Measurements from ENCODE around the gene E2F4.

Gene E2F4

DNA sequence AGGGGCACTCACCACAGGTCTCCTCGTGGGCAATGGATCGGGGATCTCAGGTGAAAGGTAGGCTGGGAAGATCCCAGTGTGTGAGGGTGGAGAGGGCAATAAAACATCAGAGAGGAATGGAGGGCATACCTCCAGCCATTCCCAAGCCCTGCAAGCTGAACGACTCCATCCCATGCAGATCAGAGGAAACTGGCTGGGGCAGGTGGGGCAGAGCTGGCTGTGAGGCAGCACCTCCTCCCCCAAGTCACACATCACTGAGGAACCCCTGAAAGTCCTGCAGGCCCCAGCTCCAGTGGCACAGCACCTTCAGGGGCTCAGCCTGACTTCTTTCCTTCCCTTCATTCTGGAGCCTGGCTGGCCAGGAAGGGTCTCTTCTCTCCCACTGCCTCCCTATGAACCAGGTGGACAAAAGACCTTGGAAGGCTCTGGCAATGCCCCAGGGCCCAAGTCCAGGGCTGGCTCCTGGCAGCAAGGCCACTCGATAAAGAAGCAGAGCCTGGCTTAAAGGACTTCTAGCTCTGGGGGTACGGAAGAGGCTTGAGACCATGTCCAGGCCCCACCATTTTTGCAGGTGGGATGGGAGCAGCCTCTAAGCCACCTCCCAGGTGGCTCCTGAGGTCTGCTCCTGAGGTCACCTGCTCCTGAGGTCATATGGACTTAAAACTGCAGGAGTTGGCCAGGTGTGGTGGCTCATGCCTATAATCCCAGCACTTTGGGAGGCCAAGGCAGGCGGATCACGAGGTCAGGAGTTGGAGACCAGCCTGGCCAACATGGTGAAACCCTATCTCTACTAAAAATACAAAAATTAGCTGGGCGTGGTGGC, 21.5 kb downstream of the E2F4 start:
- no peak for DNase-seq

DNA sequence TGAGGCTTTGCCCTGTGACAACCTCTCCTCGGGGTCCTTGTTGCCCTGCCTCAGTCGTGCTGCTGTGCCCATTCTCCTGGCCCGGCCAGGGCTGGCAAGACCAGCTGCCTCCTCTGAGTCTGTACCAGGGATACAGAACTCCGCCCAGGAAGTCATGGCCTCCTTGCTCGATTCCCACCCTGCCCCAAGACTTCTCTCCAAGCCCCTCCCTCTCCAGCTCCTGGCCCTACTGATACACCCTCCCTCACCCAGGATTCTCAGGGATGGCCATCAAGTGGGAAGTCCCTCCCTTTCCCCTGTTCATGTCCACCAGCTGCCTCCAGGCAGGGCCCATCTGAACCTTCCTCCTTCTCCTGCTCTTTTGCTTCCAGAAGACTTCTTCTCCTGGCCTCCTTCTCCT, 23.8 kb downstream of the E2F4 start:
- no peak for DNase-seq

DNA sequence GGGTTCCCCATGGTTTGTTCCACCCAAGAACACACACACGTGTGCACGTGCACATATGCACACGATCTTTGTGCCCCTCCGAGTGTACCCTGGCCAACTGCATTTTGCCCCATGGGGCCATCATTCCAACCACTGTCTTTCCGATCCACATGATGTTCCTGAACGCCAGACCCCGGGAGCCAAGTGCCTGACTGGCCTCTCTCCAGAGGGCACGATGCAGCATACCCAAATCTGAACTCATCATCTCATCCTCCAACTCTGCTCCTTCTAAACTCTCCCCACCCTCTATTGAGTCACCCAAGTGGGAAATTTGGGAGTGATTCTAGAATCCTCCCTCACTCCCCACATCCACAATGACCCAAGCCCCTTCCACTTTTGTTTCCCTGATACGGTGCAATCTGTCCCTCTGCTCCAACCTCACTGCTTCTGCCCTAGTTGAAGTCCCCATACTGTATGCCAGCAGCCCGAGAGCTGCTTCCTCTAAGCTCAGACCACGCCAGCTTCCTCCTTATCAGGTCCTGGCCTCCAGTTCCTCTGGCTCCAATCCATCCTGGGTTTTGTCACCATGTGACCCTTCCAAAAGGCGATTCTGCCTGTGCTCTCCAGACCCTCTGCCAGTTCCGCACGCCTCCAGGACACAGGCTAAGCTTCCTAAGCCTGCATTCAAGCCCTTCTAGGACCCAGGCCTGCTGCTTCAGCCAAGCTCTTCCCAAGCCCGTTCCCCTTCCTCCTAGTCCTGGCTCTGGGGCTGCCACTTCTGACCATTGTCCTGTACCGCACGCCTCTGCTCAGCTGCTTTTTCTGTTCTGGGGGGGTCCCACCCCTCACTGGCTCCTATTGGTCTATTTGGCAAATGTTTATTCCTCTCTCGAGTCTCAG, 24.9 kb downstream of the E2F4 start:
- DNase-seq = no peak

DNA sequence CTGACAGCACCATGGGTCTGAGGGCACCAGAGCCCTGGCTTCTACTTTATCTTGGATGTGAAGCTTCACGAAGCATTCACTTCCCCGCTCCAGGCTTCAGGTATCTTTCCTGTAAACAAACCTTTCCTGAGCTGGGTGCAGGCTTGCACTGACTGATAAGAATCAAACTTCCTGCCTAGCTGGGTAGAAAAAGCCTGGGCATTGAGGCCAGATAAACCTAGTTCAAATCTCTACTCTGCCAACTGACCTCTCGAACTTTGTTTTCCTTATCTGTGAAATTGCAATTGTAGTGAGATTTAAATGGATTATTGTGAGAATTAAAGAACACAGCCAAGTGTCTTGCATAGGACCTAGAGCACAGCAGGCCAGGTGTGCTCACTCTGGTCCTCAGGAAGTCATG, 32.0 kb downstream of the E2F4 start:
- no peak for DNase-seq

- DNase-seq = no peak
Measured at GRCh38 chr16:67226295-67226803, 34.4 kb downstream of the E2F4 start.

- DNase-seq = peak; percentile 97
Measured at GRCh38 chr16:67226804-67227566, 35.0 kb downstream of the E2F4 start, which contains the start of gene TMEM208. Gene TMEM208 (plus strand): TSS chr16:67227130. CDS start chr16:67227219, 89 bp downstream.

- no peak for DNase-seq
Measured at GRCh38 chr16:67227567-67227921, 35.6 kb downstream of the E2F4 start.

- DNase-seq = no peak
Measured at GRCh38 chr16:67228034-67228785, 36.3 kb downstream of the E2F4 start.

- no peak for DNase-seq
Measured at GRCh38 chr16:67228905-67229304, 37.0 kb downstream of the E2F4 start.

GRCh38 chr16:67229906-67230808, 38.2 kb downstream of the E2F4 start:
- DNase-seq = no peak

DNA sequence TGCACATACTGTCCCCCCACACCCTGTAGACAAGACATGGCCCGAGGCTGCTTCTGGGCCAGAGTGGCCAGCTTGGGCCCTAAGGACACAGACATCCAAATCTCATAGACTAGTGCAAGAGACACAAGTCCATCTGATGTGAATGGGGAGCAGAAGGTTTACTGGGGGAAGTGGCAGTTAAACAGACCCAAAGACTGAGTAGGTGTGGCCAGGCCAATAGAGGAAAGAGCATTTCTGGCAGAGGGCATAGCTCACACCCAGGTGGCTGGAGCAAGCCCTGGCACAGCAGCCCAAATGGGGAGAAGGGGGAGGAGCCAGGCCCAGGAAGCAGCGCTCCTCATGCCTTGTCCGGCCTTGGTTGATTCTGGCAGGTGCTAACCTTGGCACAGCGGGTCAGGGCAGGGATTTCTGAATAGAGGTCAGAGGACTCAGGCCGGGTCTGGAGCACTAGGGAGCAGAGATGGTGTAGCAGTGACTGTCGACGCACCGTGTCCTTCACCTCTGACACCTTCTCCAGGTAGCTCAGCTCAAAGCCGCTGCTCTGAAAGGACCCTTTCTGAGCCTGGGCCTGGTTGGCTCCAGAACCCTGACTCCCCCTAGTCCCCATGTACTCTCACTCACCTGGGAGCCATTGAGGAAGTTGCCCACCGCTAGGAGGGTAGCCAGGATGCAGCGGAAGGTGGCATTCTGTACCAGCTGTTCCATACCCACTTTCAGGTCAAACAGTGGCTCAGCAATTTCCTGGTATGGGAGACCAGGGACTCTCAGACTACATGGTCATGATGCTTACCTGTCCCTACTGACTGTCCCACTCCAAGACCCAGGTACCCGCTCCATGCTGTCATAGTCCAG, 39.1 kb downstream of the E2F4 start:
- no peak for DNase-seq

- DNase-seq = no peak
Measured at GRCh38 chr16:67233596-67233995, 41.6 kb downstream of the E2F4 start.

DNA sequence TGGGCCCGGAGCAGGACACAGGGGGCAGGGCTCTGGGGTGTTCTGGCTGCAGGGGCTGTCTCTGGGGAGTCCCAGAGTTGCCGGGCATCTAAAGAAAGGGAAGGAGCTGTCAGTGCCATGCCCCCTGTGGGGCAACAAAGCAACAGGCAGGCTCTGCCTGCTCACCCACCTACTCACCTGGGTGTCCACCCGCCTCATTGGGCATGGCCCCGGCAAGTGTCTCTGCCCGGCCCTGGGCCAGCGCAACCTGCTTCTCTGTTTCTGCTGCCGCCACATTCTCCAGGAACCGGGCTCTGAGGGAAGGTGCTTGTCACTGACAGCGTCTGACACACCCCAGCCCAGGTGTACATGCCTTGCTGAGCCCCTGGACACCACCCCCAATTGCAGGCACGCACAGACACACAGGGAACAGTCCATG, 42.2 kb downstream of the E2F4 start:
- no peak for DNase-seq

DNA sequence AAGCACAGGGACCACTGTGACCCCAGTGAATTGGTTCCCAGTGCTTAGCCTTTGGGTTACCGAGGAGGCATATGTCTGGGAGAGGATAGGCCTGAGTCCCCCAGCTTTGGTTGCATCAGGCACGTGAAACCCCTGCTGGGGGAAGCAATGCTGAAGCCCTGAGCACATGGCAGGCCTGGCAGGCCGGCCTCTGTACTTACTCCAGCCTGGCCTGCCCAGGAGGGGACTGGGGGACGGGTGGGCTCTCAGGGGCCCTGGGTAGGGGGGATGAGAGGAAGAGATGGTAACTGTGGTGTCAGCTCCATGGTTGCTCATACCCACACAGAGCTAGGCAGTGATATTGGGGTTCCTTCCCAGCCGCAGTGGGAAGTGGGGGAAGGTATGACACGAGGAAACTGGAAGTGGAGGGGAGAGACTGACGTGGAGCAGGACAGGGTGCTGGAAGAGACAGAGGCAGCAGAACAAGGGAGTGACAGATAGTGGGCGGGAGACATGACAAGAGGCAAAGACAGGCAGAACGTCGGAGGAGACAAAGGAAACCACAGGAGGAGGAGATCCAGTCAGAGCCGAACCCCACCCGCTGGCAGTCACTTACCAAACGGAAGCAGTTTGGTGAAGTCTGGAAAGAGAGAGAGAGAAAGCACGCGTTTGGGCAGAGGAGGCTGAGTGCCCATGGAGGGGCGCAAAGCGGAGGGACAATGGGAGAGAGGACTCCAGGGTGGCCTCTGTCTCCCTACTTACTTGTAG, 44.0 kb downstream of the E2F4 start:
- DNase-seq = peak; percentile 74

DNA sequence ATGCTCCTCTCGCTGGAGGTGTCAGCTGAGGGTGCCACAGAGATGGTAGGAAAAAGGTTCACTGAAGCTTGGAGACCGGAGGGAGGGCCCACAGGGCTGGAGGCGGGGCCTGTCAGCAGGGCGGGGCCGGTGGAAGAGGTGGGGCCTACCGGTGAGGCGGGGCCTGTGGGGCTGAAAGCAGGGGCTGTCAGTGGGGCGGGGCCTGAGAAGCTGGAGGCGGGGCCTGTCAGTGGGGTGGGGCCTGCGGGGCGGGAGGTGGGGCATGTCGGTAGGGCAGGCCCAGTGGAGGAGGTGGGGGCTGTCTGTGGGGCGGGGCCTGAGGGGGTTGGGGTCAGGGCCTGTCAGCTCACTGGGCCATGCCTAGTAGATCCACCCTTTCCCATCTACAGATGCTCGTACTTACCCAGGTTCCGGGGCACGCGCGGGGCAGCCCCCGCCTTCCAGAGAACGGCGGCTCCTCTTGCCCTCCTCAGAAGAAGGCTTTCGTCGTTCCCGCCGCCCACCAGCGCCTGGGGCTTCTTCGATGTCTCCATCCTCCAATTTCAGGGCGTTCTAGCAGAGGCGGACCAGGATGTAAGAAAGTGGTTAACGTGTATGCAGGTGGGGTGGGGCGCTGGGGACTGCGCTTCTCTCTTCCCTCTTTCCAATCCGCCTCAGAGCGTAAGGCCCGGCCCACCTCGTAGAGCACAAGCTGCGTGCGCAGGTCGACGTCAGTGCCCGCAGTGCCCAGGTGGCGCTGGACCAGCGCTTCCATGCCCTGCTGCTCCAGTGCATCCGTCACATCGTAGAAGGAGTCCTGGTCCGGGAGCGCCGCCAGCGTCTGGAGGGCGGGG, 44.8 kb downstream of the E2F4 start:
- DNase-seq = peak; percentile 69

GRCh38 chr16:67237396-67238277, 45.7 kb downstream of the E2F4 start:
- no peak for DNase-seq

DNA sequence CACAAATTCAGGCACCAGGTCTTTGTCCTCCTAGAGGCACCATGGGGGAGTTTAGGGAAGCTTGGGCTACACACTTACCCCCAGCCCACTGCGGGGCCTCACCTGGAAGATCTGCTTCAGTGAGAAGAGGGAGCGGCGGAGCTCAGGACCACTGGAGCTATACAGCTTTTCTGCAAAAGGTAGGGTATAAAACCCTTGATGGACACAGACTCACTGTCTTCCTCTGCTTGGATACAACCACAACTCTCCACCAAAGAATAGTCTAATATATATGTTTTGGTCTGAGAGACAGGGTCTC, 46.3 kb downstream of the E2F4 start:
- no peak for DNase-seq
